Suprapubic skin (tissue), 4 donors: Measurements from ENCODE around the gene ARFRP1.

Source experiments
- CTCF ChIP-seq, 2 donors: fragments of 200-600 bp in 1 of 2; fragments of 450-650 bp in 1 of 2; sonication (generic) in 1 of 2; IDR thresholded peaks; one replicate each; pipeline ENCODE4 v1.5.1; 2016 to 2019; ENCODE audit warnings: antibody characterized with exemption in 2 of 2, mild to moderate bottlenecking in 1 of 2, moderate library complexity in 1 of 2
- EP300 ChIP-seq: sonication (generic); formaldehyde crosslinking; IDR thresholded peaks from one replicate; pipeline ENCODE4 v1.6.1; 2017; ENCODE audit warnings: antibody characterized with exemption
- POLR2A ChIP-seq, 2 donors: fragments of 450-650 bp; IDR thresholded peaks; one replicate each; pipeline ENCODE4 v1.6.1; 2017; ENCODE audit warnings: antibody characterized with exemption in 2 of 2, mild to moderate bottlenecking in 2 of 2, moderate library complexity in 2 of 2
- POLR2AphosphoS5 ChIP-seq, 3 donors: sonication (generic); formaldehyde crosslinking; IDR thresholded peaks; one replicate each; pipeline ENCODE4 v1.6.1; 2017; ENCODE audit warnings: antibody characterized with exemption in 3 of 3

GRCh38 chr20:63695424-63696305 is 12.1 kb downstream of the ARFRP1 start:
- no peak for TF ChIP-seq CTCF (IDR thresholded peaks at IDR 0.05)
- no peak for TF ChIP-seq POLR2A (IDR thresholded peaks at IDR 0.05)
- TF ChIP-seq EP300 = no peak
- TF ChIP-seq POLR2AphosphoS5 (IDR thresholded peaks at IDR 0.05) = no peak
